Nephron progenitor cell (in vitro differentiated cells): ENCODE results near the gene PPM1K.
A peak's percentile ranks its signal among the peaks of the same experiment; 100 is the strongest.

Source experiments
- DNase-seq: peaks from one replicate; pipeline ENCODE4 v3.0.0; 2021
- H3K27ac Mint-ChIP-seq: 2 replicates; pipeline ENCODE4 v1.8.0; 2021; ENCODE audit warnings: mild to moderate bottlenecking, moderate library complexity, mixed read lengths
- H3K27me3 Mint-ChIP-seq: 2 replicates; pipeline ENCODE4 v1.8.0; 2021; ENCODE audit warnings: mild to moderate bottlenecking, low read depth, mixed read lengths; ENCODE audit not compliant: poor library complexity
- H3K36me3 Mint-ChIP-seq: 2 replicates; pipeline ENCODE4 v1.8.0; 2021; ENCODE audit warnings: low read depth, mixed read lengths
- H3K4me1 Mint-ChIP-seq: 2 replicates; pipeline ENCODE4 v1.8.0; 2021; ENCODE audit warnings: mixed read lengths
- H3K4me3 Mint-ChIP-seq: 2 replicates; pipeline ENCODE4 v1.8.0; 2021; ENCODE audit warnings: mild to moderate bottlenecking, moderate library complexity, mixed read lengths
- H3K9me3 Mint-ChIP-seq: 2 replicates; pipeline ENCODE4 v1.8.0; 2021; ENCODE audit warnings: mild to moderate bottlenecking, moderate library complexity, mixed read lengths
- CTCF ChIP-seq: fragments of 200-600 bp; sonication (generic); IDR thresholded peaks from 2 replicates; pipeline ENCODE4 v1.5.0; 2021; ENCODE audit warnings: antibody characterized with exemption

Gene PPM1K

GRCh38 chr4:88283661-88284438, 511 bp downstream of the PPM1K start:
- no peak for TF ChIP-seq CTCF
- H3K27me3 Mint-ChIP-seq = peaks cover 10% of the 10 kb centered on the region
- DNase-seq = peak; percentile 79
- H3K27ac Mint-ChIP-seq = peak overlapping the region; percentile 100
- H3K36me3 Mint-ChIP-seq = peaks cover 5% of the 10 kb centered on the region
- H3K4me3 Mint-ChIP-seq = peak overlapping the region; percentile 94
- H3K9me3 Mint-ChIP-seq = no peaks in the 10 kb centered on the region
- peaks cover 48% of the 10 kb centered on the region for H3K4me1 Mint-ChIP-seq

GRCh38 chr4:88280228-88280795, 4.0 kb downstream of the PPM1K start:
- TF ChIP-seq CTCF = no peak
- H3K4me3 Mint-ChIP-seq = no peak overlapping the region
- no peak for DNase-seq
- no peaks in the 10 kb centered on the region for H3K27me3 Mint-ChIP-seq
- peaks cover 31% of the 10 kb centered on the region for H3K36me3 Mint-ChIP-seq
- no peak overlapping the region for H3K27ac Mint-ChIP-seq
- peaks cover 54% of the 10 kb centered on the region for H3K4me1 Mint-ChIP-seq
- peaks cover 14% of the 10 kb centered on the region for H3K9me3 Mint-ChIP-seq

- H3K9me3 Mint-ChIP-seq = peaks cover 14% of the 10 kb centered on the region
- peaks cover 40% of the 10 kb centered on the region for H3K4me1 Mint-ChIP-seq
- no peak for DNase-seq
- H3K27ac Mint-ChIP-seq = no peak overlapping the region
- no peak for TF ChIP-seq CTCF
- H3K4me3 Mint-ChIP-seq = no peak overlapping the region
- peaks cover 40% of the 10 kb centered on the region for H3K36me3 Mint-ChIP-seq
- no peaks in the 10 kb centered on the region for H3K27me3 Mint-ChIP-seq
Measured at GRCh38 chr4:88277711-88278225, 6.6 kb downstream of the PPM1K start.

GRCh38 chr4:88276952-88277710, 7.2 kb downstream of the PPM1K start:
- Mint-ChIP-seq H3K36me3 (peaks cover 40% of the 10 kb centered on the region), H3K4me1 (peaks cover 35% of the 10 kb centered on the region), H3K27me3 (no peaks in the 10 kb centered on the region), H3K4me3 (no peak overlapping the region), H3K27ac (no peak overlapping the region), H3K9me3 (peaks cover 14% of the 10 kb centered on the region)
- TF ChIP-seq CTCF = no peak
- no peak for DNase-seq

GRCh38 chr4:88275949-88276515, 8.3 kb downstream of the PPM1K start:
- no peak overlapping the region for H3K27ac Mint-ChIP-seq
- peaks cover 40% of the 10 kb centered on the region for H3K36me3 Mint-ChIP-seq
- no peak for TF ChIP-seq CTCF
- peaks cover 25% of the 10 kb centered on the region for H3K4me1 Mint-ChIP-seq
- H3K27me3 Mint-ChIP-seq = no peaks in the 10 kb centered on the region
- no peak for DNase-seq
- H3K4me3 Mint-ChIP-seq = no peak overlapping the region
- H3K9me3 Mint-ChIP-seq = peaks cover 14% of the 10 kb centered on the region
